ENCODE data around the gene PARP1. TPM values are rescaled to one million over a fixed set of nuclear protein-coding genes. Genes with fewer than 3 reads are reported as not detected.

PARP1 gene
- total RNA-seq, 1 donor from 2014 or later = 136 TPM

DNA sequence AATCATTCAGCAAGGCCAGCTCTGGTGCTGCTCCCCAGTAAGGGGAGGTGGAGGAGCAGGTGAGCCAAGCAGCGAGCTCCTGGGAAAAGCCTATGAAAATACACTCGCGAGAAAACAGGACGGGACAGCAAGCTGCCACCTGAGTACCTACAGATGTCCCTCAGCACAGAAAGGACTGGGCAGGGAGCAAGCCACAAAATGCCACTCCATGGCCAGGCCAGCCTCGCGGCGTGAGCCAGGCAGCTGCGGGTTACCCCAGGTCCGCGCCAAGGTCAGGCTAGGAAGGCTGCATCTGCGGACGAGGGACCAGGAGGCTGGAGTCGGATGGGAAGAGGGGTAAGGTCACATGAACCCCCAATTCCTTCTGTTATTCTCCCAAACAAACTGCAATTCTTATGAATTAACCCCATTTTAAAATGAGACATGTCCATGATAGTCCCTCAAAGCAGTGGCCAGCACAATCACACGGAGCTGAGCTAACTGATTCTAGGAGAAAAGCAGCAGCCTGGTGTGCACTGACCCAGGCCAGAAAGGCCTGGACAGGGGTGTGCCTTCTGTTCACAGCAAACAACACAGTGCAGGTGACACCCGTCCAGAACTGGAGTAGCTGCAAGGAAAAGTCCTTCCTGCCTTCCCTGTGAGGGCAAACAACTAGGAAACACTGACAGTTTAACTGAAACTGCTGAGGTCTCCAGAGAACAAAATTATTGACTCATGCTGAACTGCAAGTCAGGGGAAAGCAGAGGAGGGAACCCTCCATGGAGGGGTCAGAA lies 26.5 kb downstream of the PARP1 start:
- DNase-seq (ENCODE audit: low read depth in 2 of 2) = no peak

DNA sequence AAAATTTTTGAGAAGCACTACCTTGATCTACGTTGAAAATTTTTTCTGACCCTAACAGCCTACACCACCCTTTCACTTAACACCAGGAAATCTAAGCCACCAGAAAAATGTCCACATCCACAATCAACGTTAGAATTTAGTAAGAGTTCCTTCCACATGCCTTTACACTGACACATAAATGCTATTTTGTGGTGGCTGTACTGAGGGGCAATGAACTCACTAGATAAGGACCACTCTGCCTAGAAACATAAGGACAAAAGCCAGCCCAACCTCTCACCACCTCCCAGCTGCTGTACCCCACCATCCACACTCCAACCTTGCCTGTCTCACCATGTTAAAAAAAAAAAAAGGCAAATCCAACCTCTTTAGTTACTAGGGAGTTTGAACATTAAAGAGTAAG lies 29.8 kb downstream of the PARP1 start:
- no peak for DNase-seq (ENCODE audit: low read depth in 2 of 2)

DNA sequence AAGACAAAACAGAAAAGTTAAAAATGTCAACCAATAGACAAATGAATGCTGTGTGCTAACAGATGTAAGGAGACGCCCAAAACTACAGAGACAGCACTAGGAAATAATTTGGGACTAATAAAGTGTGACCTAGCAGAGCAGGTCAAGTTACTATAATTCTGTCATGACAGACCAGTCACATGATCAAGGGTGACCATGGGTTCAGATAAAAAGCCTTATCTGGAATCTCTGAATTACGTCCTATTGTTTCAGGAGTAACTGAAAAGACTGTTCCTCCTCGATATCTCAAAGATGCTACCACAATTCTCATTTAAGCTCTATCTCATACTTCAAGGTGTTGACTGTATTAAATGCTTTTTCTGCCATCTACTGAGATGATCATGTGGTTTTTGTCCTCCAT lies 31.6 kb downstream of the PARP1 start:
- no peak for DNase-seq (ENCODE audit: low read depth in 2 of 2)

GRCh38 chr1:226373376-226373775 lies 34.5 kb downstream of the PARP1 start:
- peak in 1 of 2 donors; percentile 45 for DNase-seq (ENCODE audit: low read depth in 2 of 2)

GRCh38 chr1:226372885-226373284 lies 35.0 kb downstream of the PARP1 start:
- DNase-seq (ENCODE audit: low read depth in 2 of 2) = no peak

GRCh38 chr1:226371866-226372490 lies 35.9 kb downstream of the PARP1 start:
- no peak for DNase-seq (ENCODE audit: low read depth in 2 of 2)

DNA sequence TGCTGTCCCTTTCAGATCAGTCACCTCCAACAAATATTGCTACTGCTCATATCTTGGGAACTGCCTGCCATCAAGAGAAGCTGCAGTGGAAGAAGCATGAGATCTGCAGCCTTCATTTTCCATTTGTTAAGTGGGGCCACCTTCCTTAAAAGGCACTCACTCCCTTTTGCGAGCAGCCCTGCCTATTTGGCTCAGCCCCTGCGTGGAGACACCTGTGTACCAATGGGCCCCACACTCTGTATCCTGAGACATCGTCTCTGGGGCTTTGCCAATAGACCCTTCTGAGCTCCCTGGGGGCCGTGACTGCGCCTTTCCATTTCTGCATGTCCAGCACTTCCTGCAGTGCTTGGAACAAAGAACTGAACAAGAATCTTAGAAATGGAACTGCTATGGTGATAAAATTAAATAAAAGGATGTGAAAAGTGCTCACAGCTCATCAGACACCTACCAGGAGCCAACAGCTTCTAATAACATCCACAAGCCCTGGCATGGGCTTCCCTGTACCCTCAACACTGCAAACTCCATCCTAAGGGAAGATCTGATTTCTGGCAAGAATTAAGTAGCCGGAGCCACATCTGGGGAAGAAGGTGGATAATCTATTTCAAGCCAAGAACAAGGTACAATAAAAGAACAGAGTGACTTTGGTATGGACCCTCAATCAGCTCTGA lies 36.7 kb downstream of the PARP1 start:
- DNase-seq (ENCODE audit: low read depth in 2 of 2) = no peak

- no peak for DNase-seq (ENCODE audit: low read depth in 2 of 2)
These were observed 37.6 kb downstream of the PARP1 start for GRCh38 chr1:226370144-226370923.

DNA sequence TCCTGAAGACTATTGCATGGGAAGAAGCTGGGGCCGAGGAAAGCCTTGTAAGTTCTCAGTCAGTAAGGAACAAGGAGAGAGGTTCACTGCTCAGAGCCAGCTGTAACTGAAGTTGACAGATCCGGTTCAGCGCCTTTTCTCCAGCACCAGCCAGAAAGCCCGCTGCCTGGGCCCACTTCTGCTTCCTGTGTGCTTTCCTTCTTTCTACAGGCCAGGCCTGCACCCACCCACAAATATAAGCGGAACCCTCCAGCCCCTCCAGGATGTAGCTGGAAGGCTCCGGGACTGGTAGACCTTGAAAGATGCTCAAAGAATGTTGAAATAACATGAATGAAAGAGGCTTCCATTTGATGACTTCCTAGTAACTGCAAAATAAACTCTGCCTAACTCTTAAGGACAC lies 38.8 kb downstream of the PARP1 start:
- no peak for DNase-seq (ENCODE audit: low read depth in 2 of 2)

DNA sequence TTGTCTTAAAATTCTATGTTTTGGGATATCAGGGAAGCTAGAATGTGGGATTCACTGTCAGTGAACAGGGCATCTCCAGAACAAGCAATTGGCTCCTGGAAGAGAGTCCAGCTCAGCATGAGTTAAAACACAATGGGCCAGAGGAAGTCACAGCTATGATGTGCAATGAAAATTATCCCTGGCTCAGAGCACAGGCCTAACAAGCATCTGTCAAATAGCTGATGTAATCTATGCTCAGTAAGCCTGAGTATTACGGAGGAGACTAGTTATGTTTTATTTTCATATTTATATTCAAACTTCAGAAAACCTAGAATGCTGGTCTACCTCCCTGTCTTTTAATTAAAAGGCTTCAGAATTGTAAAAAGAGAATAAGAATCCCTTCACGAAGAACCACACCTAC lies 41.6 kb downstream of the PARP1 start:
- peak in 1 of 2 donors; percentile 14 for DNase-seq (ENCODE audit: low read depth in 2 of 2)

DNA sequence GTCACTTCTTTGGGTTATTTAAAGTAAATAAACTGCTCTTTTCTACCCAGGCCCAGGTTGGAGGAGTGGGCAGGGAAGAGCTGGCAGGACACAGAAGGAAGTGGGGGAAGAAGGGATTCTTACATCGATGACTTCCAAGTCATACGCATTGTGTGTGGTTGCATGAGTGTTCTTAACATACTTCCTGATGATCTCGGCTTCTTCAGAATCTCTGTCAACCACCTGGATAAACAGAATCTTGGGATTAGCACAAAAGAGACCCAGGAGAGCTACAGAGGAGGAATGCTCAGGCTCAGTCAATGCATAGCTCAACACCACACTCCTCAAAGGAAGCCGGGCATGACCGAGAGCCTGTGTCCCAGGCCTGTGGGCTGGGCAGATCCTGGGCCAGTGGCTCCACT lies 42.1 kb downstream of the PARP1 start:
- peak in 1 of 2 donors; percentile 44 for DNase-seq (ENCODE audit: low read depth in 2 of 2)

- DNase-seq (ENCODE audit: low read depth in 2 of 2) = no peak
These were observed 42.9 kb downstream of the PARP1 start for GRCh38 chr1:226364901-226365565.

GRCh38 chr1:226364514-226364899 lies 43.4 kb downstream of the PARP1 start:
- no peak for DNase-seq (ENCODE audit: low read depth in 2 of 2)

- no peak for DNase-seq (ENCODE audit: low read depth in 2 of 2)
These were observed 43.9 kb downstream of the PARP1 start for GRCh38 chr1:226363801-226364513.

DNA sequence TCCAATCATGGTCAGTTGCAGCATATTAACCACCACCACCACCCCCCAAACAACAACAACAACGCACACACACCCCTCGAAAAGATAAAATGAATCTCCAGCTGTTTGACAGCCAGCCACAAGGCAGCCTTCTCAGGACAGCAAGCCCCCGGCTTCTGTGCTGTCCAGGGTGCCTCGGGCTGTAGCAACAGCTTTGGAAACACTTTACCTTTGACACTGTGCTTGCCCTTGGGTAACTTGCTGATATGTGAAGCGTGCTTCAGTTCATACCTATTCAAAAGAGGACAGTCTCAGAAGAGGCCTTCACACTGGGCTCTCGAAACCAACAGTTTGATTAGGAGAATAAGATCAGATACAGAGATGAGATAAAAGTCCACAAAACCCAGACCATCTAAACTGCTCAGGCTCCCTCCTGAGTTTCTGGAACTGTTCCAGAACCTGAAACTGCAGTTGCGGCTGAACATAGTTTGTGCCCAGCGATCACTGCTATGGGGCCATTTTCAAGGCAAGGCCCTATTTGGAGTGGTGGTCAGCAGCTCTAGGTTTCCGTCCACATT lies 44.9 kb downstream of the PARP1 start:
- no peak for DNase-seq (ENCODE audit: low read depth in 2 of 2)

DNA sequence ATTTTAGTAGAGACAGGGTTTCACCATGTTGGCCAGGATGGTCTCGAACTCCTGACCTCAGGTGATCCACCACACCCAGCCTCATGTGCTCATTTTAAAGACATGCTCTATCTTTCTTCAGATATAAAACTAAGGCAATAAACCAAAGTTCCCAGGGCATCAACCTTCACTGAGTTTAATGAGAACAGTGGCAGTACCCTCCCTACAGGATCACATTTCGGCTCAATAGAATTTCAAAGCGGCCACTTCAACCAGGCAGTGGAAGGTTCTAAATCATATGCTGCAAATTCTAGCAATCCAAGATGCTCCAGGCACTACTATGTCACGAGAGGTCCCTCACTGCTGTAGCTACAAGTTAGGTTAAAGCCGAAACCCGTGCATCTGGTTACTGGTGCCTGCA lies 45.5 kb downstream of the PARP1 start:
- no peak for DNase-seq (ENCODE audit: low read depth in 2 of 2)

DNA sequence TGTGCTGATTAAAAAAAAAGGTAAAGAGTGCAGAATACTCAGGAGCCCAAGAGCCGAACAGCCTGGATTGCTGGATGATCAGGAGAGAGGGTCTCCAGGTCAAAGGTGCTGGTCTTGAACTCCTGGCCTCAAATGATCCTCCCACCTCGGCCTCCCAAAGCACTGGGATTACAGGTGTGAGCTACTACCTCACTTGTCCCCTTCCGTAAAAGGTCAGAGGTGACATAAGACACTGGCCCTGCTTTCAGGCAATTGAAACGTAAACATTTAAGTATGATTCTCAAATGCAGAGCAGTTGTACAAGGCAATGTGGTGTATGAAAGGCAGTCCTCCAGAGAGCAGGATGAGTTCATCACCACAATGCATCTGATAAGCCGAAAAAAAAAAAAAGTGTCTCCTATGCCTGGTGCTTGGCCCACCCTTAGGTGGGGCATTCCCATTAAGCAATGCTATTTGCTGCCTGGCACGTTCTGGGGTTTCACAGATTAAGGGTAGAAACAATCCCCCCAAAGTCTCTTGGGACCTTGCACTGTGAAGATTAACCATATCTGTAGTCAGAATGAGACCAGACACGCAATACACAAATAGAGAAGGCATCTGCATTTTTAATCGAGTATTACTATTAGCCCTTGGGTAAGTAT lies 47.7 kb downstream of the PARP1 start:
- DNase-seq (ENCODE audit: low read depth in 2 of 2) = no peak

DNA sequence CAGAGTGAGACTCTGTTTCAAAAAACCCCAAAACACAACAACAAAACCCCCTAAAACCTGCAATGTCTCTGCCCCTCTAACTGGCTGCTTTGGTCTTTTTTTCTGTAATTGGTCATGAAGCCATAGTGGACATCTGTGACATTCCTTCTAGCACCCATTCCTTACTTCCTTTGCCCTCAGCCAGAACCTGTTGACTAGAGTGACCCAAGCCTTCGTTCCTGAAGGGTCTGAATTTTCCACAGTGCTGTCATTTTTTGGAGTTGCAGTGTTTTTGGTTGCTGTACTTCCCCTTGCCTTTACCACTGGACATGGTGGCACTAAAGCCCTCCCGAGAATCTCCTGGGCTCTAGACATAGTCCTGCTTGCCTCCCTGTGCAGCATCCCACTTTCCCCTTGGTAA lies 50.5 kb downstream of the PARP1 start:
- DNase-seq (ENCODE audit: low read depth in 2 of 2) = no peak

- DNase-seq (ENCODE audit: low read depth in 2 of 2) = no peak
These were observed 52.0 kb downstream of the PARP1 start for GRCh38 chr1:226355669-226356551.

Data from dermis microvascular lymphatic vessel endothelial cell (primary cell).